GM12878 (cell line): Measurements from ENCODE around the gene SMIM28. TPM values are rescaled to one million over a fixed set of nuclear protein-coding genes. Genes with fewer than 3 reads are reported as not detected.

Source experiments
- ATAC-seq: fragments of 200-7000 bp; cut with Tn5 transposase; 3 replicates; pipeline ENCODE4 v1.9.1; 2020; ENCODE audit warnings: mild to moderate bottlenecking, moderate library complexity
- BruUV-seq: library from RNA; stranded (reverse); fragments of 400-500 nt; replicated peaks from 2 replicates; lab custom pipeline; 2021; lab: Mats Ljungman, UMichigan
- CTCF ChIA-PET: fragments of 300-600 bp; sonication (Branson Sonifier 250); formaldehyde crosslinking; extraction: SDS; loops from one replicate; lab custom pipeline; 2021; ENCODE audit warnings: inconsistent platforms; lab: Yijun Ruan, JAX
- POLR2A ChIA-PET: fragments of 350-600 bp; formaldehyde crosslinking; extraction: SDS; loops from one replicate; lab custom pipeline; 2021; ENCODE audit warnings: inconsistent platforms; lab: Charles Lee
- RAD21 ChIA-PET: fragments of 300-600 bp; sonication (Branson Sonifier 250); formaldehyde crosslinking; loops from one replicate; lab custom pipeline; 2023; ENCODE audit warnings: antibody characterized with exemption; ENCODE audit not compliant: unreplicated experiment; lab: Charles Lee
- SMC1A ChIA-PET: fragments of 300-600 bp; sonication (Branson Sonifier 250); formaldehyde crosslinking; loops from one replicate; lab custom pipeline; 2023; ENCODE audit not compliant: unreplicated experiment, uncharacterized antibody; lab: Charles Lee
- DNase-seq: peaks from one replicate; pipeline ENCODE4 v3.0.0-alpha.2; 2011; ENCODE audit warnings: low read depth, low spot score
- FAIRE-seq: peaks from 3 replicates; lab custom pipeline; 2011; peaks lifted over from hg19 to GRCh38; lab: Jason Lieb, UNC
- H2AFZ ChIP-seq: 2 replicates; pipeline ENCODE4 v1.6.0; 2011; ENCODE audit warnings: low read depth, low read length, control low read depth; ENCODE audit not compliant: control insufficient read depth
- H3K27ac ChIP-seq: 2 replicates; pipeline ENCODE4 v1.5.1; 2011; ENCODE audit warnings: control low read depth; ENCODE audit not compliant: control insufficient read depth, insufficient read depth
- H3K27me3 ChIP-seq, 2 experiments: replicated peaks in 1 of 2; 2 replicates each; pipeline versions ENCODE4 v1.6.0 to v1.6.1; 2011; ENCODE audit warnings: low read length in 1 of 2; ENCODE audit not compliant: control insufficient read depth in 2 of 2, insufficient read depth in 2 of 2
- H3K36me3 ChIP-seq, 2 experiments: 2 replicates each; pipeline ENCODE4 v1.5.1; 2011; ENCODE audit warnings: low read length in 1 of 2; ENCODE audit not compliant: control insufficient read depth in 2 of 2, insufficient read depth in 2 of 2
- H3K4me1 ChIP-seq: 2 replicates; pipeline ENCODE4 v1.6.1; 2011; ENCODE audit warnings: mild to moderate bottlenecking, low read length, moderate library complexity, mixed read lengths; ENCODE audit not compliant: control insufficient read depth, insufficient read depth
- H3K4me2 ChIP-seq: 2 replicates; pipeline ENCODE4 v1.6.0; 2011; ENCODE audit warnings: control low read depth; ENCODE audit not compliant: control insufficient read depth, insufficient read depth
- H3K4me3 ChIP-seq: fragments of 200-600 bp; sonication (generic); 2 replicates; pipeline ENCODE4 v1.5.1; 2016
- H3K79me2 ChIP-seq: 2 replicates; pipeline ENCODE4 v1.6.0; 2011; ENCODE audit warnings: low read length; ENCODE audit not compliant: control insufficient read depth, insufficient read depth
- H3K9ac ChIP-seq: 2 replicates; pipeline ENCODE4 v1.8.0; 2011; ENCODE audit warnings: low read length, control low read depth, mixed read lengths; ENCODE audit not compliant: control insufficient read depth, insufficient read depth
- H3K9me3 ChIP-seq: replicated peaks from 3 replicates; pipeline ENCODE4 v1.5.1; 2011; ENCODE audit warnings: mild to moderate bottlenecking, low read length; ENCODE audit not compliant: control insufficient read depth, insufficient read depth
- H4K20me1 ChIP-seq: 2 replicates; pipeline ENCODE4 v1.6.0; 2011; ENCODE audit not compliant: control insufficient read depth, insufficient read depth
- BCL11A ChIP-seq: IDR thresholded peaks from 2 replicates; pipeline ENCODE4 v1.6.1; 2011; ENCODE audit warnings: low read depth, low read length
- CREB1 ChIP-seq: IDR thresholded peaks from 2 replicates; pipeline ENCODE4 v1.6.1; 2012; ENCODE audit warnings: low read depth, mild to moderate bottlenecking, inconsistent platforms
- CREM ChIP-seq: IDR thresholded peaks from 2 replicates; pipeline ENCODE4 v1.6.1; 2014; ENCODE audit warnings: antibody characterized with exemption, low read depth
- EP300 ChIP-seq, 2 experiments: fragments of 150-350 bp in 1 of 2; IDR thresholded peaks; 2 replicates each; pipeline ENCODE4 v1.6.1; 2011 to 2012; ENCODE audit warnings: low read depth in 2 of 2, low read length in 2 of 2, borderline replicate concordance in 1 of 2, improper control_type of control experiment in 1 of 2, inconsistent platforms in 1 of 2; ENCODE audit not compliant: control insufficient read depth in 1 of 2
- EZH2 ChIP-seq: IDR thresholded peaks from 2 replicates; pipeline ENCODE4 v1.6.1; 2012; ENCODE audit warnings: low read depth, mild to moderate bottlenecking, control low read depth, inconsistent platforms, low read length, borderline replicate concordance; ENCODE audit not compliant: control insufficient read depth
- HDGF ChIP-seq: fragments of 450-650 bp; IDR thresholded peaks from 2 replicates; pipeline ENCODE4 v1.6.1; 2016; ENCODE audit warnings: antibody characterized with exemption
- PAX5 ChIP-seq: IDR thresholded peaks from 2 replicates; pipeline ENCODE4 v1.6.1; 2011; ENCODE audit warnings: low read depth, low read length, borderline replicate concordance
- SKIL ChIP-seq: fragments of 450-650 bp; IDR thresholded peaks from 2 replicates; pipeline ENCODE4 v1.6.1; 2017; ENCODE audit warnings: mild to moderate bottlenecking, low read depth, inconsistent platforms; ENCODE audit not compliant: poor library complexity, severe bottlenecking
- SP1 ChIP-seq: IDR thresholded peaks from one replicate; pipeline ENCODE4 v1.6.1; 2011; ENCODE audit warnings: low read depth, low read length
- STAT3 ChIP-seq: IDR thresholded peaks from 2 replicates; pipeline ENCODE4 v1.6.1; 2011; ENCODE audit warnings: low read depth, low read length, improper control_type of control experiment
- ZNF592 ChIP-seq: fragments of 450-650 bp; IDR thresholded peaks from 2 replicates; pipeline ENCODE4 v1.6.1; 2017; ENCODE audit warnings: mild to moderate bottlenecking, moderate library complexity
- WGBS: methylation state at CpG from one replicate; pipeline ENCODE4 v1.1.6; 2016; ENCODE audit warnings: low lambda C conversion rate; ENCODE audit not compliant: insufficient replicate concordance, insufficient coverage; ENCODE audit errors: missing lambda C conversion rate; 5-methylcytosine and 5-hydroxymethylcytosine counted together
- in situ Hi-C: fragments of 300-500 bp; cut with MboI; formaldehyde crosslinking; loops from 9 replicates; pipeline ENCODE4 v1.14.3; 2018; ENCODE audit warnings: mixed read lengths
- intact Hi-C: fragments of 100-400 bp; cut with micrococcal nuclease; formaldehyde crosslinking; loops from one replicate; pipeline ENCODE4 v1.14.2; 2022; ENCODE audit not compliant: unreplicated experiment
- polyA plus RNA-seq, 11 experiments: library from polyadenylated mRNA; depleted of rRNA in 4 of 11; unstranded in 6 of 11; stranded (reverse) in 5 of 11; fragments of >200 nt; fragmentation: Nextera tagmentation in 4 of 11; fragmentation: Illumina TruSeq in 1 of 11; extraction: Ambion mirVana in 4 of 11; extraction: Trizol in 1 of 11; gene quantifications; 1 replicate in 1 of 11; 2 replicates in 10 of 11; pipeline versions ENCODE4 v1.2.1 to v1.2.3, GENCODE V29; 2011 to 2016; ENCODE audit warnings: inconsistent platforms in 2 of 11, missing spikeins in 2 of 11, low read depth in 1 of 11
- total RNA-seq, 4 experiments: library from RNA; depleted of rRNA in 3 of 4; stranded (reverse); fragments of >200 nt in 3 of 4; fragmentation: Illumina TruSeq in 1 of 4; extraction: Trizol in 1 of 4; gene quantifications; 2 replicates each; pipeline versions ENCODE4 v1.2.1 to v1.2.3, GENCODE V29; 2013 to 2021
- TF ChIP-seq, protein P1 (sequence below): IDR thresholded peaks from 2 replicates; pipeline ENCODE4 v1.6.1; 2012; ENCODE audit warnings: low read depth, low read length, improper control_type of control experiment
- TF ChIP-seq, protein P2 (sequence below): IDR thresholded peaks from 2 replicates; pipeline ENCODE4 v1.6.1; 2011; ENCODE audit warnings: borderline replicate concordance, low read depth, mild to moderate bottlenecking, moderate library complexity, low read length; ENCODE audit not compliant: insufficient read depth, poor library complexity, severe bottlenecking

SMIM28 gene
- total and polyA plus RNA-seq, 10 of the 15 experiments (the other 5 are each of a cell fraction or from before 2014, with no cell fraction given), result not detected

- no peaks in the 10 kb centered on the region for H4K20me1 ChIP-seq
- no peak overlapping the region for H3K27ac ChIP-seq
- ATAC-seq (no peak), DNase-seq (no peak), FAIRE-seq (no peak)
- no peak overlapping the region for H3K9ac ChIP-seq
- H3K36me3 ChIP-seq, result 0 out of 4 replicates have a peak, but pooled peaks cover 0 to 2% of the 10 kb centered on the region in 2 experiments
- H3K9me3 ChIP-seq, result no peaks in the 10 kb centered on the region
- WGBS, result 81% methylated on average over 13 of the region's 14 CpGs
- H3K4me1 ChIP-seq, result peaks cover 3% of the 10 kb centered on the region; the same call in 1 of the 2 replicates
- H2AFZ ChIP-seq, result no peak overlapping the region
- no peak overlapping the region for H3K4me3 ChIP-seq
- ChIA-PET POLR2A (interaction anchor here (1.0 kb wide), 1 partner anchor 25 kb away, joined by 4 read pairs; no protein-coding TSS in a partner anchor), RAD21 (interaction anchor here (0.7 to 4.4 kb wide), 4 partner anchors 56 to 990 kb away, joined by 3 to 26 read pairs (median 5); no protein-coding TSS in a partner anchor), CTCF (interaction anchor here (0.7 to 2.0 kb wide), 9 partner anchors 9 to 286 kb away, joined by 3 to 9 read pairs (median 4); no protein-coding TSS in a partner anchor), SMC1A (interaction anchor here (0.7 to 4.4 kb wide), 4 partner anchors 21 to 197 kb away, joined by 3 to 34 read pairs (median 3); no protein-coding TSS in a partner anchor)
- BruUV-seq, result no TSS peak
- no peak overlapping the region for H3K4me2 ChIP-seq
- in situ Hi-C loops (no loop called here), intact Hi-C loops (loop anchor here (5.0 kb wide), 1 partner anchor 115 kb away; no protein-coding TSS in a partner anchor)
- H3K79me2 ChIP-seq, result no peaks in the 10 kb centered on the region
- no peaks in the 10 kb centered on the region for H3K27me3 ChIP-seq
- no peak for TF ChIP-seq CREB1
- TF ChIP-seq, protein P1, sequence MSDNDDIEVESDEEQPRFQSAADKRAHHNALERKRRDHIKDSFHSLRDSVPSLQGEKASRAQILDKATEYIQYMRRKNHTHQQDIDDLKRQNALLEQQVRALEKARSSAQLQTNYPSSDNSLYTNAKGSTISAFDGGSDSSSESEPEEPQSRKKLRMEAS, result no peak
- no peak for TF ChIP-seq EZH2
- no peak for TF ChIP-seq BCL11A
- TF ChIP-seq ZNF592, result no peak
- no peak for TF ChIP-seq STAT3
- no peak for TF ChIP-seq CREM
- no peak for TF ChIP-seq EP300 (IDR thresholded peaks at IDR 0.05; ENCODE audit: borderline replicate concordance in 1 of 2, control insufficient read depth in 1 of 2, low read depth in 2 of 2, low read length in 2 of 2)
- no peak for TF ChIP-seq SP1
- TF ChIP-seq, protein P2, sequence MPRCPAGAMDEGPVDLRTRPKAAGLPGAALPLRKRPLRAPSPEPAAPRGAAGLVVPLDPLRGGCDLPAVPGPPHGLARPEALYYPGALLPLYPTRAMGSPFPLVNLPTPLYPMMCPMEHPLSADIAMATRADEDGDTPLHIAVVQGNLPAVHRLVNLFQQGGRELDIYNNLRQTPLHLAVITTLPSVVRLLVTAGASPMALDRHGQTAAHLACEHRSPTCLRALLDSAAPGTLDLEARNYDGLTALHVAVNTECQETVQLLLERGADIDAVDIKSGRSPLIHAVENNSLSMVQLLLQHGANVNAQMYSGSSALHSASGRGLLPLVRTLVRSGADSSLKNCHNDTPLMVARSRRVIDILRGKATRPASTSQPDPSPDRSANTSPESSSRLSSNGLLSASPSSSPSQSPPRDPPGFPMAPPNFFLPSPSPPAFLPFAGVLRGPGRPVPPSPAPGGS, result no peak
- no peak for TF ChIP-seq HDGF
- TF ChIP-seq SKIL, result no peak
- no peak for TF ChIP-seq PAX5
These were observed 24.5 kb downstream of the SMIM28 start for GRCh38 chr6:138401960-138402837.
